ENCODE data around the gene MGME1.

DNA sequence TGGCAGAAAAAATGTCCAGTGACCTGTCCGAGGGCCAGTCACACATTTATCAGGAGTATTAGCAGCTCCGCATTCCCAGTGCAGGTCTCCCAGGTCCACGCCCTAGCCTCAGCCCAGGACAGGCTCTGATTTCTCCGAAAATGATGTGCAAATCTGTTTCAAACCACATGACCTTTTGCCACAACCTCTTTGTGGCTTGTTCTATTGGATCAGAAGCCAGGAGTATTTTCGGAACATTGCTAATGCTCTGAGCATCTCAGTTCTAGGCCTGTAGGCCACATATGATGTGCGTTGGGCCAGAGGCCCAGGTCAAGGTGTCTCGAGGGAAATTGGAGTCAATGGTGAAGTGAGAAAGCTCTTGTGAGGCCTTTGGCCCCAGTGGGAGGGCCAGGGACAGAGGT lies 40.6 kb upstream of the MGME1 start:
- TF ChIP-seq, protein P1, sequence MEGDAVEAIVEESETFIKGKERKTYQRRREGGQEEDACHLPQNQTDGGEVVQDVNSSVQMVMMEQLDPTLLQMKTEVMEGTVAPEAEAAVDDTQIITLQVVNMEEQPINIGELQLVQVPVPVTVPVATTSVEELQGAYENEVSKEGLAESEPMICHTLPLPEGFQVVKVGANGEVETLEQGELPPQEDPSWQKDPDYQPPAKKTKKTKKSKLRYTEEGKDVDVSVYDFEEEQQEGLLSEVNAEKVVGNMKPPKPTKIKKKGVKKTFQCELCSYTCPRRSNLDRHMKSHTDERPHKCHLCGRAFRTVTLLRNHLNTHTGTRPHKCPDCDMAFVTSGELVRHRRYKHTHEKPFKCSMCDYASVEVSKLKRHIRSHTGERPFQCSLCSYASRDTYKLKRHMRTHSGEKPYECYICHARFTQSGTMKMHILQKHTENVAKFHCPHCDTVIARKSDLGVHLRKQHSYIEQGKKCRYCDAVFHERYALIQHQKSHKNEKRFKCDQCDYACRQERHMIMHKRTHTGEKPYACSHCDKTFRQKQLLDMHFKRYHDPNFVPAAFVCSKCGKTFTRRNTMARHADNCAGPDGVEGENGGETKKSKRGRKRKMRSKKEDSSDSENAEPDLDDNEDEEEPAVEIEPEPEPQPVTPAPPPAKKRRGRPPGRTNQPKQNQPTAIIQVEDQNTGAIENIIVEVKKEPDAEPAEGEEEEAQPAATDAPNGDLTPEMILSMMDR (conservative IDR thresholded peaks at IDR 0.05): no peak
- no peak for TF ChIP-seq EZH2 (IDR thresholded peaks at IDR 0.05; ENCODE audit: low read depth)
